Uterus (tissue), 4 donors: ENCODE results near the gene KLHDC8B. TPM values are rescaled to one million over a fixed set of nuclear protein-coding genes. Genes with fewer than 3 reads are reported as not detected.

Experiments used
- DNase-seq, 2 donors: peaks; one replicate each; pipeline ENCODE4 v3.0.0-alpha.2; 2019 to 2020
- H3K27ac ChIP-seq, 2 donors: fragments of 200-600 bp; sonication (generic); 1 replicate in 1 of 2; 2 replicates in 1 of 2; pipeline ENCODE4 v1.5.1; 2016 to 2018
- H3K27me3 ChIP-seq, 2 donors: fragments of 200-600 bp; sonication (generic); one replicate each; pipeline ENCODE4 v1.5.1; 2018 to 2019; ENCODE audit warnings: control low read depth in 1 of 2
- H3K36me3 ChIP-seq, 2 donors: fragments of 200-600 bp; sonication (generic); one replicate each; pipeline ENCODE4 v1.5.1; 2019; ENCODE audit warnings: control low read depth in 1 of 2
- H3K4me1 ChIP-seq, 2 donors: fragments of 200-600 bp; sonication (generic); one replicate each; pipeline ENCODE4 v1.5.1; 2018 to 2019; ENCODE audit warnings: control low read depth in 1 of 2
- H3K4me3 ChIP-seq, 2 donors: fragments of 200-600 bp; sonication (generic); 1 replicate in 1 of 2; 2 replicates in 1 of 2; pipeline ENCODE4 v1.5.1; 2018 to 2019; ENCODE audit warnings: mild to moderate bottlenecking in 1 of 2
- H3K9me3 ChIP-seq, 2 donors: fragments of 200-600 bp; sonication (generic); one replicate each; pipeline ENCODE4 v1.5.1; 2019; ENCODE audit warnings: control low read depth in 1 of 2
- CTCF ChIP-seq, 4 experiments: fragments of 200-600 bp in 2 of 4; fragments of 450-650 bp in 2 of 4; sonication (generic) in 2 of 4; IDR thresholded peaks; one replicate each; pipeline ENCODE4 v1.5.1; 2016 to 2019; ENCODE audit warnings: antibody characterized with exemption in 4 of 4, mild to moderate bottlenecking in 2 of 4, moderate library complexity in 1 of 4
- POLR2A ChIP-seq, 2 donors: fragments of 450-650 bp; IDR thresholded peaks; one replicate each; pipeline ENCODE4 v1.6.1; 2016; ENCODE audit warnings: antibody characterized with exemption in 2 of 2, mild to moderate bottlenecking in 1 of 2, moderate library complexity in 1 of 2
- intact Hi-C: fragments of 100-400 bp; cut with DNase I; formaldehyde crosslinking; loops from one replicate; pipeline ENCODE4 v1.15.1; 2023; ENCODE audit warnings: low total_unique reads
- total RNA-seq, 4 donors: library from RNA; depleted of rRNA in 3 of 4; stranded (reverse); fragments of >200 nt in 3 of 4; gene quantifications; one replicate each; pipeline versions ENCODE4 v1.1.0 to v1.2.4, GENCODE V29; 2014 to 2023
- donor health status: DM: yes; HTN: yes; CAD: no.

The KLHDC8B gene
- total RNA-seq, 4 donors from 2014 or later = 7.7 to 67.6 (median 39.4) TPM

DNA sequence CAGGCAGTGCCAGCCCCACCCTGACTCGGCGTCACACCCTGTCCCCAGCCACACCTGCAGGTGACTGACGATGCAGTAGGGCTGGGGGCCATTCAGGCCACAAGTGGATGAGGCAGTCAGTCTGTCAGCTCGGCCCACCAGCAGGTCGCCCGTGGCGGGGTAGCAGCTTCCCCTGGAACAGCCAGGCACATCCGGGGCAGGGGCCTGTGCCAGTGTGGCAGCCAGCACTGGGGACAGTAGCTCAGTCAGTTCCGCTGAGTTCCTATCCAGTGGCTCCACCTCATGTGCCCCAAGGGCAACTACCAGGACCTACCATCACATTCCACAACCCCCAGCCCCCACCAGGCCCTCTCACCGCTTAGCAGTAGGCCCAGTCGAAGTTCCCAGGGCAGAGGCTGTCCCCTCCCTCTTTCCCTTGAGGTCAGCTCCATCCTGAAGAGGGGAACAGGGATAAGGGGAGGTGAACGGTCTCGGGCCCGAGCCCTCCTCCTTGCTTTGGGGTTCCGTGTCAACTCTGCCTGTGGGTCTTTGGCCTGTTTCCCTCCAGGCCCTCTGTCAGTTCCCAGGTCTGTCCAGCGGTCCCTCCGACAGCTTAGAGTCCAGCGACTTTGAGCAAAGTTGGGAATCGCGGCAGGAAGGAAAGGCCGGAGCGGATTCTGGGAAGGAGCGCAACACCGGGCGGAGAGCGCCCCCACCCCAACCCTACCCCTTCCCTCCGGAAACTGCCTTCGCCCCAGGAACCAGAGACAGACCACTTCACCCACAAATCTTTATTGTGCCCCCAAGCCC, 38.8 kb upstream of the KLHDC8B start, which contains the start of gene LAMB2:
TSS of gene LAMB2 (minus strand) at position 614 of the 789 bp plus-strand sequence. CDS start at position 431, 183 bp downstream.
- H3K27ac ChIP-seq = peak within 1 kb of the TSS; percentile 90 to 96
- no peaks in the 10 kb centered on the region for H3K27me3 ChIP-seq
- H3K36me3 ChIP-seq = no peaks in the 10 kb centered on the region
- peaks cover 0 to 12% of the 10 kb centered on the region in 2 donors for H3K4me1 ChIP-seq
- H3K4me3 ChIP-seq = peak within 1 kb of the TSS; percentile 57 to 75
- H3K9me3 ChIP-seq = no peaks in the 10 kb centered on the region
- peak in 1 of 2 donors; percentile 58 for TF ChIP-seq POLR2A (IDR thresholded peaks at IDR 0.05)
- peak in 3 of 4 experiments; percentile 12 to 27 (median 17) for TF ChIP-seq CTCF (IDR thresholded peaks at IDR 0.05)
- peak; percentile 80 to 82 for DNase-seq
- intact Hi-C loops = no loop called here

DNA sequence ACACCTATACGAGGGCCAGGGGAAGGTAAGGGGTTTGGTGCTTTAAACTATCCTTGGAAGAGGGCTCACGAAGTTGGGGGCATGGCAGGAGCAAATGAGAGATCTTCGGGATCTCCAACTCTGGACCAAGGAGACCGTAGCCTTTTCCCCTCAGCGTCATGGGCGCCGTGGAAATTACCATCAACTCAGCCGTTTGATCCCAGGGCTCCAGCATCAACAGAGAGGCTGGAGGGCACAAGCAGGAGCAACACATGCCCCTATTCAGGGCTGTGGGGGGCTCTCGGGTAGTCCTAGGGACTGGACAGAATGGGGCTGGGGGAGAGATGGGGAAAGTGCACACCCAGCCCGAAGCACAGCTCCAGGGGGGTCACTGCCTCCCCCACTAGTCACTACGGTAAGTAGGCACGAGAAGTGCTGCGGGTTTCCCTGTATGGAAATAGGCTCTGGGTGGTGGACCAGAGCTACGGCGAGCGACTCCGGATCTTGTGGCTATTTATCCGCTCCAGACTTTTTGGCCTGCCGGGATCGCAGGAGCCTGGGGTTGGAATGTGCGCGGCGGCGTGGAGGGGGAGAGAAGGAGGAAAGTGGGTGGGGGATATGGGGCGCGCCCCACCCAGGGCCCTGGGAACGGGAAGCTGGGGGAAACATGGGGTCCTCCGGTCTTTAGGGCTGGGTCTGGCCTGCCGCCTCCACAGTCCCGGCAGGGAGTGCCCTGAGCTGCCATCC, 38.0 kb upstream of the KLHDC8B start:
- intact Hi-C loops = no loop called here
- H3K36me3 ChIP-seq = no peaks in the 10 kb centered on the region
- no peaks in the 10 kb centered on the region for H3K9me3 ChIP-seq
- peak overlapping the region; percentile 90 to 96 for H3K27ac ChIP-seq
- TF ChIP-seq POLR2A (IDR thresholded peaks at IDR 0.05) (peak in 1 of 2 donors; percentile 45), CTCF (IDR thresholded peaks at IDR 0.05) (peak in 2 of 4 experiments; percentile 3 to 38)
- H3K4me1 ChIP-seq = peaks cover 0 to 12% of the 10 kb centered on the region in 2 donors
- peak; percentile 87 to 88 for DNase-seq
- no peaks in the 10 kb centered on the region for H3K27me3 ChIP-seq
- H3K4me3 ChIP-seq = peak overlapping the region; percentile 57 to 75

- Histone ChIP-seq H3K27me3 (no peaks in the 10 kb centered on the region), H3K27ac (peak overlapping the region in 1 of 2 donors; percentile 96), H3K4me1 (peaks cover 0 to 12% of the 10 kb centered on the region in 2 donors), H3K36me3 (no peaks in the 10 kb centered on the region), H3K9me3 (no peaks in the 10 kb centered on the region), H3K4me3 (no peak overlapping the region)
- TF ChIP-seq POLR2A (IDR thresholded peaks at IDR 0.05) (no peak), CTCF (IDR thresholded peaks at IDR 0.05) (no peak)
- intact Hi-C loops = no loop called here
- no peak for DNase-seq
Observed at GRCh38 chr3:49134471-49135265, 36.7 kb upstream of the KLHDC8B start.

DNA sequence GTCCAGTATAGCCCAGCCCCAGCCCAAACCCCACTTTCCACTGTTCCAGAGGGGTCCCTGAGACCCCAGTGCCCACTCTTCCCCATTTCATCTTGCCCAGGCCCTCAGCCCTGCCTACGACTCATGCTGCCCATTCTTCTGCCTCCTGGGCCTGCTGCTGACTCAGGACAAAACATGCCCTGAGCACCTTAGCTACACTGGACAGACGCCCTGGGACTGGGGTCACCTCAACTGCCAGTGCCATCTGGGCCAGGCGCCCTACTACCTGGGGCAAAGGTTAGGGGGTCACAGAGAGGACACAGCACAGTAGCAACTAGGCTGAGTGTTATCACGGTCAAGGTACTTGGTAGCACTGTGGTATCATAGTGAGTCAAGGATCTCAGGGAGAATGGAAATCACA, 35.9 kb upstream of the KLHDC8B start:
- Histone ChIP-seq H3K27me3 (no peaks in the 10 kb centered on the region), H3K36me3 (no peaks in the 10 kb centered on the region), H3K27ac (no peak overlapping the region), H3K4me3 (no peak overlapping the region), H3K4me1 (peaks cover 0 to 12% of the 10 kb centered on the region in 2 donors), H3K9me3 (no peaks in the 10 kb centered on the region)
- intact Hi-C loops = no loop called here
- TF ChIP-seq CTCF (IDR thresholded peaks at IDR 0.05) (no peak), POLR2A (IDR thresholded peaks at IDR 0.05) (no peak)
- no peak for DNase-seq
